Adrenal gland (tissue), 5 donors: Measurements from ENCODE around the gene SMIM24.
A peak's percentile ranks its signal among the peaks of the same experiment; 100 is the strongest.

Experiments used
- CTCF ChIP-seq, 6 experiments: fragments of 450-650 bp in 4 of 6; fragments of 200-600 bp in 2 of 6; sonication (generic) in 1 of 6; IDR thresholded peaks; 1 replicate in 5 of 6; 2 replicates in 1 of 6; pipeline versions ENCODE4 v1.5.1 to v1.8.0; 2016 to 2021; ENCODE audit warnings: antibody characterized with exemption in 6 of 6, mild to moderate bottlenecking in 2 of 6, moderate library complexity in 1 of 6
- POLR2A ChIP-seq, 2 donors: fragments of 450-650 bp; IDR thresholded peaks; one replicate each; pipeline ENCODE4 v1.6.1; 2017; ENCODE audit warnings: antibody characterized with exemption in 2 of 2, mild to moderate bottlenecking in 2 of 2, moderate library complexity in 1 of 2
- donor health status: DM: no; HTN: no; CAD: no.

- TF ChIP-seq POLR2A (IDR thresholded peaks at IDR 0.05) (peak in 1 of 2 donors; percentile 42), CTCF (IDR thresholded peaks at IDR 0.05) (peak in 2 of 6 experiments; percentile 5 to 10)
Measured at GRCh38 chr19:3434630-3435553, 45.4 kb downstream of the SMIM24 start.
